ENCODE data around the gene CCNL1.

Gene CCNL1

DNA sequence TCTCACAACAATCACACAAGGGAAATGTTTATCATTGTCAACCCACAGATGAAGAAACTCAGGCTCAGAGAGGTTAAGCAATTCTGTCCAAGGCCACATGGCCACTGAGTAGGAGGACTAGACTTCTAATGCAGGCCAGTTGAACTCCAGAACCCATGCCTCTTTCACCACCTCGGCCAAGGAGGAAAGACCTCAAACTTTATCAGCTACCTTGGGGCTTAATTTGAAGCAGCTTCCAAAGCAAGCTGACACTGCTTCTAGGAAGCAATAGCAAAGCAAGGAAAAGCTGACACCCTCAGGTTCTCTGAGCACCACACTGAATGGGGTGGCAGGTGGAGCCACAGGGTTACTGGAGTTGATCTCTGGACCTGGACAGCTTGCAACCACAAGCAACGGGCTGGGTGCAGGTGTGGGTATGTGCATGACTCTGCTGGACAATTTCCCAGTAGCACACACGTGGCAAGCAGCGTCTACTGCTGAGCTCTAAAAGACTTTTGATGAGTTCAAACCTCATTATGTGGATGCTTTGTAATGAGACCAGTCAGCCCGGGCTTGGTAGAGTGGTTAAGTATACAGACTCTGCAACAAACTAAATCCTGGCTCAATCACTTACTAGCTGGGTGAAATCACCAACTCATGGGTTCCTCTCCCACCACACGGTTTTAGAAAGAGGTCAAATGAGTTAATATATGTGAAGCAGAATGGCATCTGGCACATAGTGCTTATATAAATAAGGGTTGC lies 23.1 kb downstream of the CCNL1 start:
- Histone ChIP-seq H3K27me3 (ENCODE audit: insufficient read depth, low read length) (no peaks in the 10 kb centered on the region), H3K9me3 (ENCODE audit: low read length) (no peaks in the 10 kb centered on the region), H4K20me1 (ENCODE audit: insufficient read depth, low read length) (no peaks in the 10 kb centered on the region), H3K36me3 (ENCODE audit: insufficient read depth, low read length) (no peaks in the 10 kb centered on the region), H3K4me3 (ENCODE audit: low read depth, low read length, poor library complexity, severe bottlenecking) (no peak overlapping the region), H3K27ac (ENCODE audit: low read depth, low read length, poor library complexity, severe bottlenecking) (peak overlapping the region; percentile 42), H3K4me2 (ENCODE audit: low read length) (no peak overlapping the region; the same call in 1 of the 2 replicates), H3F3A (ENCODE audit: insufficient read depth, low read length) (peaks cover 3% of the 10 kb centered on the region), H2AFZ (ENCODE audit: low read length) (no peak overlapping the region), H3K79me2 (ENCODE audit: insufficient read depth, low read length) (no peaks in the 10 kb centered on the region), H3K4me1 (ENCODE audit: insufficient read depth, low read length, severe bottlenecking) (peaks cover 37% of the 10 kb centered on the region), H3K9me2 (ENCODE audit: low read depth, low read length) (no peaks in the 10 kb centered on the region), H3K9ac (ENCODE audit: low read length) (peak overlapping the region; percentile 6; the same call in 1 of the 2 replicates)
- no peak for TF ChIP-seq EZH2 (IDR thresholded peaks at IDR 0.05; ENCODE audit: borderline replicate concordance, low read length)
- TF ChIP-seq, protein P1, sequence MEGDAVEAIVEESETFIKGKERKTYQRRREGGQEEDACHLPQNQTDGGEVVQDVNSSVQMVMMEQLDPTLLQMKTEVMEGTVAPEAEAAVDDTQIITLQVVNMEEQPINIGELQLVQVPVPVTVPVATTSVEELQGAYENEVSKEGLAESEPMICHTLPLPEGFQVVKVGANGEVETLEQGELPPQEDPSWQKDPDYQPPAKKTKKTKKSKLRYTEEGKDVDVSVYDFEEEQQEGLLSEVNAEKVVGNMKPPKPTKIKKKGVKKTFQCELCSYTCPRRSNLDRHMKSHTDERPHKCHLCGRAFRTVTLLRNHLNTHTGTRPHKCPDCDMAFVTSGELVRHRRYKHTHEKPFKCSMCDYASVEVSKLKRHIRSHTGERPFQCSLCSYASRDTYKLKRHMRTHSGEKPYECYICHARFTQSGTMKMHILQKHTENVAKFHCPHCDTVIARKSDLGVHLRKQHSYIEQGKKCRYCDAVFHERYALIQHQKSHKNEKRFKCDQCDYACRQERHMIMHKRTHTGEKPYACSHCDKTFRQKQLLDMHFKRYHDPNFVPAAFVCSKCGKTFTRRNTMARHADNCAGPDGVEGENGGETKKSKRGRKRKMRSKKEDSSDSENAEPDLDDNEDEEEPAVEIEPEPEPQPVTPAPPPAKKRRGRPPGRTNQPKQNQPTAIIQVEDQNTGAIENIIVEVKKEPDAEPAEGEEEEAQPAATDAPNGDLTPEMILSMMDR (IDR thresholded peaks at IDR 0.05; ENCODE audit: low read length) = no peak

- Histone ChIP-seq H2AFZ (ENCODE audit: low read length) (no peak overlapping the region), H3F3A (ENCODE audit: insufficient read depth, low read length) (no peaks in the 10 kb centered on the region), H3K4me1 (ENCODE audit: insufficient read depth, low read length, severe bottlenecking) (peaks cover 33% of the 10 kb centered on the region), H3K4me2 (ENCODE audit: low read length) (no peak overlapping the region), H3K4me3 (ENCODE audit: low read depth, low read length, poor library complexity, severe bottlenecking) (no peak overlapping the region), H3K9me2 (ENCODE audit: low read depth, low read length) (no peaks in the 10 kb centered on the region), H3K27me3 (ENCODE audit: insufficient read depth, low read length) (no peaks in the 10 kb centered on the region), H3K36me3 (ENCODE audit: insufficient read depth, low read length) (no peaks in the 10 kb centered on the region), H3K79me2 (ENCODE audit: insufficient read depth, low read length) (no peaks in the 10 kb centered on the region), H4K20me1 (ENCODE audit: insufficient read depth, low read length) (no peaks in the 10 kb centered on the region), H3K9me3 (ENCODE audit: low read length) (no peaks in the 10 kb centered on the region), H3K9ac (ENCODE audit: low read length) (no peak overlapping the region), H3K27ac (ENCODE audit: low read depth, low read length, poor library complexity, severe bottlenecking) (no peak overlapping the region)
- TF ChIP-seq, protein P1 (IDR thresholded peaks at IDR 0.05; ENCODE audit: low read length) = no peak
- TF ChIP-seq EZH2 (IDR thresholded peaks at IDR 0.05; ENCODE audit: borderline replicate concordance, low read length) = no peak
Observed at GRCh38 chr3:157135671-157136396, 24.1 kb downstream of the CCNL1 start.

DNA sequence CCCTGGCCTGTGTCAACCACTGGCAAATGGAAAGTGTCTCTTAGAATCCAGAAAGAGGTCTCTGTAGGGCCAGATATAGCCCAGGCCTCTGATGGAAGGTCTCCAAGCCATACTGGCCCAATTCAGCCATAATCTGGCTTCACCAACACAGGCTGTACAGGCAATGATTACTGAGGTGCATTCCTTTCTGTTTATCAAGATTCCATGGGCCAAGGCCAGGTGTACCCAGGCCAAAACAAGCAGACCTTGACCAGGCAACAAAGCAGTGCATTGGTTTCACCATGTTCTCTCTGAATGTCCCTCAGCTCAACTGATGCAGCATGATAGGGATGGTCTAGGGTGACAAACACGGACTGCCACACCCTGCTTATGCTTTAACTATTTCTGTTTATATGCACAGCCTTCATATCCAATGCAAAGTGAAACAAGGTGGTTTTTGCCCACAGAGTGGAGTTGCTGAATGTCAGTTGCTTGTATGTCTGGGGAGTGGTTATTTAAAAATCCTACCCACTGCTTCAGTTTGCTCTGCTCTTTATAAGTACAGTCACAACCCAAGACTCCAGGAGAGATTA lies 25.2 kb downstream of the CCNL1 start:
- Histone ChIP-seq H3K4me3 (ENCODE audit: low read depth, low read length, poor library complexity, severe bottlenecking) (no peak overlapping the region), H3K79me2 (ENCODE audit: insufficient read depth, low read length) (no peaks in the 10 kb centered on the region), H3K4me2 (ENCODE audit: low read length) (no peak overlapping the region), H3K4me1 (ENCODE audit: insufficient read depth, low read length, severe bottlenecking) (peaks cover 40% of the 10 kb centered on the region), H3K9ac (ENCODE audit: low read length) (no peak overlapping the region), H2AFZ (ENCODE audit: low read length) (no peak overlapping the region), H3K9me2 (ENCODE audit: low read depth, low read length) (no peaks in the 10 kb centered on the region), H3K9me3 (ENCODE audit: low read length) (no peaks in the 10 kb centered on the region), H3K36me3 (ENCODE audit: insufficient read depth, low read length) (no peaks in the 10 kb centered on the region), H3K27ac (ENCODE audit: low read depth, low read length, poor library complexity, severe bottlenecking) (no peak overlapping the region), H3K27me3 (ENCODE audit: insufficient read depth, low read length) (no peaks in the 10 kb centered on the region), H3F3A (ENCODE audit: insufficient read depth, low read length) (no peaks in the 10 kb centered on the region), H4K20me1 (ENCODE audit: insufficient read depth, low read length) (no peaks in the 10 kb centered on the region)
- no peak for TF ChIP-seq EZH2 (IDR thresholded peaks at IDR 0.05; ENCODE audit: borderline replicate concordance, low read length)
- TF ChIP-seq, protein P1 (IDR thresholded peaks at IDR 0.05; ENCODE audit: low read length) = no peak
